Liver (tissue), 3 donors: ENCODE data around the gene UBTF.

ENCODE experiments used
- EGR1 ChIP-seq, 2 donors: IDR thresholded peaks; 2 replicates each; pipeline ENCODE4 v1.6.1; 2016 to 2018; ENCODE audit warnings: antibody characterized with exemption in 2 of 2, low read depth in 2 of 2
- FOXA2 ChIP-seq: IDR thresholded peaks from 2 replicates; pipeline ENCODE4 v1.6.1; 2016; ENCODE audit warnings: antibody characterized with exemption
- GABPA ChIP-seq, 2 donors: IDR thresholded peaks in 1 of 2; conservative IDR thresholded peaks in 1 of 2; 2 replicates each; pipeline ENCODE4 v1.6.1; 2016; ENCODE audit warnings: antibody characterized with exemption in 2 of 2, mild to moderate bottlenecking in 1 of 2, moderate library complexity in 1 of 2
- JUND ChIP-seq, 2 donors: IDR thresholded peaks; 2 replicates each; pipeline ENCODE4 v1.6.1; 2016; ENCODE audit warnings: antibody characterized with exemption in 2 of 2
- RAD21 ChIP-seq, 2 donors: IDR thresholded peaks; 2 replicates each; pipeline ENCODE4 v1.6.1; 2016; ENCODE audit warnings: antibody characterized with exemption in 2 of 2, mild to moderate bottlenecking in 2 of 2
- RXRA ChIP-seq, 2 donors: IDR thresholded peaks; 2 replicates each; pipeline ENCODE4 v1.6.1; 2017 to 2018; ENCODE audit warnings: antibody characterized with exemption in 2 of 2, mild to moderate bottlenecking in 1 of 2
- SP1 ChIP-seq: IDR thresholded peaks from 2 replicates; pipeline ENCODE4 v1.6.1; 2018; ENCODE audit warnings: antibody characterized with exemption, mild to moderate bottlenecking
- TAF1 ChIP-seq: conservative IDR thresholded peaks from 2 replicates; pipeline ENCODE4 v1.6.1; 2016; ENCODE audit warnings: antibody characterized with exemption, mild to moderate bottlenecking
- TF ChIP-seq, protein P1 (sequence below): fragments of 150-350 bp; IDR thresholded peaks from 2 replicates; pipeline ENCODE4 v1.5.1; 2017; ENCODE audit warnings: improper control_type of control experiment, low read depth, low read length; ENCODE audit not compliant: missing input control
- TF ChIP-seq, protein P2 (sequence below): IDR thresholded peaks from 2 replicates; pipeline ENCODE4 v1.6.1; 2016; ENCODE audit warnings: antibody characterized with exemption, mild to moderate bottlenecking
- TF ChIP-seq, protein P3 (sequence below): IDR thresholded peaks from 2 replicates; pipeline ENCODE4 v1.6.1; 2016; ENCODE audit warnings: antibody characterized with exemption
- TF ChIP-seq, protein P4 (sequence below): IDR thresholded peaks from 2 replicates; pipeline ENCODE4 v1.6.1; 2016; ENCODE audit warnings: antibody characterized with exemption
- donor health status: healthy.
- donor health status: healthy.

DNA sequence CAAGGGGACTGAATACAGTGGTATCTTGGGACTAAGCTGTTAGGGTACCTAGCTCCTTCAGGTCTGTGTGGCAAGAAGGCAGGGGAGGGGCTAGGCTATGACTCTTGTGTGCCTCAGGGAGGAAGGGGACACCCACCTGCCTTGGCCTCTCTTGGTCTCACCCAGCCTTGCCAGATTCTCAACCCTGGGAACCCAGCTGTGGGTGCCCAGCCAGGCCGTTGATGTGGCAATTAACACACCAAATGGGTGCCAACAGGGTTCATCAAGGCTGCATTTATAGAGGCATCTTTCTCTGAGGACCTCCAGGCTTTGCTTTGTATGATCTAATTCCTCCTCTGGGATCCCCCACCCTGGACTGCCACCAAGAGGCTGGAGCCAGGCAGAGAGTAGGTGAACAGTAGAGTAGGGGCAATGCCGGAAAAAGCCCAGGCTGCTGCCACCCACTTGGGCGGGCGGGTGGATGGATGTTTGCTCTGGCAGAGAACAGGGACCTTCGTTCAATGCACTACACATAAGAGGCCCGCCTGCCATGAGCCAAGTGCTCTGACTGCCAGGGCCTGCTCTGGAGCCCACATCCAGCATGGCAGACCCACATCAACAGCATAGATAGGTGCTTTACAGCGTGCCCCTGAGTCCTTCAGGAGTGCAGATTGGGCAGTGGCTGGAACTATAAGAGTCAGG, 52.2 kb downstream of the UBTF start:
- TF ChIP-seq, protein P1, sequence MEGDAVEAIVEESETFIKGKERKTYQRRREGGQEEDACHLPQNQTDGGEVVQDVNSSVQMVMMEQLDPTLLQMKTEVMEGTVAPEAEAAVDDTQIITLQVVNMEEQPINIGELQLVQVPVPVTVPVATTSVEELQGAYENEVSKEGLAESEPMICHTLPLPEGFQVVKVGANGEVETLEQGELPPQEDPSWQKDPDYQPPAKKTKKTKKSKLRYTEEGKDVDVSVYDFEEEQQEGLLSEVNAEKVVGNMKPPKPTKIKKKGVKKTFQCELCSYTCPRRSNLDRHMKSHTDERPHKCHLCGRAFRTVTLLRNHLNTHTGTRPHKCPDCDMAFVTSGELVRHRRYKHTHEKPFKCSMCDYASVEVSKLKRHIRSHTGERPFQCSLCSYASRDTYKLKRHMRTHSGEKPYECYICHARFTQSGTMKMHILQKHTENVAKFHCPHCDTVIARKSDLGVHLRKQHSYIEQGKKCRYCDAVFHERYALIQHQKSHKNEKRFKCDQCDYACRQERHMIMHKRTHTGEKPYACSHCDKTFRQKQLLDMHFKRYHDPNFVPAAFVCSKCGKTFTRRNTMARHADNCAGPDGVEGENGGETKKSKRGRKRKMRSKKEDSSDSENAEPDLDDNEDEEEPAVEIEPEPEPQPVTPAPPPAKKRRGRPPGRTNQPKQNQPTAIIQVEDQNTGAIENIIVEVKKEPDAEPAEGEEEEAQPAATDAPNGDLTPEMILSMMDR = no peak
- TF ChIP-seq SP1 = no peak
- TF ChIP-seq JUND (IDR thresholded peaks at IDR 0.05) = no peak
- no peak for TF ChIP-seq FOXA2
- TF ChIP-seq EGR1 (IDR thresholded peaks at IDR 0.05; ENCODE audit: low read depth in 2 of 2) = no peak
- no peak for TF ChIP-seq TAF1
- TF ChIP-seq, protein P2, sequence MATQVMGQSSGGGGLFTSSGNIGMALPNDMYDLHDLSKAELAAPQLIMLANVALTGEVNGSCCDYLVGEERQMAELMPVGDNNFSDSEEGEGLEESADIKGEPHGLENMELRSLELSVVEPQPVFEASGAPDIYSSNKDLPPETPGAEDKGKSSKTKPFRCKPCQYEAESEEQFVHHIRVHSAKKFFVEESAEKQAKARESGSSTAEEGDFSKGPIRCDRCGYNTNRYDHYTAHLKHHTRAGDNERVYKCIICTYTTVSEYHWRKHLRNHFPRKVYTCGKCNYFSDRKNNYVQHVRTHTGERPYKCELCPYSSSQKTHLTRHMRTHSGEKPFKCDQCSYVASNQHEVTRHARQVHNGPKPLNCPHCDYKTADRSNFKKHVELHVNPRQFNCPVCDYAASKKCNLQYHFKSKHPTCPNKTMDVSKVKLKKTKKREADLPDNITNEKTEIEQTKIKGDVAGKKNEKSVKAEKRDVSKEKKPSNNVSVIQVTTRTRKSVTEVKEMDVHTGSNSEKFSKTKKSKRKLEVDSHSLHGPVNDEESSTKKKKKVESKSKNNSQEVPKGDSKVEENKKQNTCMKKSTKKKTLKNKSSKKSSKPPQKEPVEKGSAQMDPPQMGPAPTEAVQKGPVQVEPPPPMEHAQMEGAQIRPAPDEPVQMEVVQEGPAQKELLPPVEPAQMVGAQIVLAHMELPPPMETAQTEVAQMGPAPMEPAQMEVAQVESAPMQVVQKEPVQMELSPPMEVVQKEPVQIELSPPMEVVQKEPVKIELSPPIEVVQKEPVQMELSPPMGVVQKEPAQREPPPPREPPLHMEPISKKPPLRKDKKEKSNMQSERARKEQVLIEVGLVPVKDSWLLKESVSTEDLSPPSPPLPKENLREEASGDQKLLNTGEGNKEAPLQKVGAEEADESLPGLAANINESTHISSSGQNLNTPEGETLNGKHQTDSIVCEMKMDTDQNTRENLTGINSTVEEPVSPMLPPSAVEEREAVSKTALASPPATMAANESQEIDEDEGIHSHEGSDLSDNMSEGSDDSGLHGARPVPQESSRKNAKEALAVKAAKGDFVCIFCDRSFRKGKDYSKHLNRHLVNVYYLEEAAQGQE = no peak
- TF ChIP-seq GABPA (IDR thresholded peaks at IDR 0.05 in 1 of 2, conservative IDR thresholded peaks at IDR 0.05 in 1 of 2) = no peak
- TF ChIP-seq RXRA (IDR thresholded peaks at IDR 0.05) = no peak
- TF ChIP-seq, protein P3, sequence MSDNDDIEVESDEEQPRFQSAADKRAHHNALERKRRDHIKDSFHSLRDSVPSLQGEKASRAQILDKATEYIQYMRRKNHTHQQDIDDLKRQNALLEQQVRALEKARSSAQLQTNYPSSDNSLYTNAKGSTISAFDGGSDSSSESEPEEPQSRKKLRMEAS = no peak
- TF ChIP-seq RAD21 (IDR thresholded peaks at IDR 0.05) = no peak
- TF ChIP-seq, protein P4, sequence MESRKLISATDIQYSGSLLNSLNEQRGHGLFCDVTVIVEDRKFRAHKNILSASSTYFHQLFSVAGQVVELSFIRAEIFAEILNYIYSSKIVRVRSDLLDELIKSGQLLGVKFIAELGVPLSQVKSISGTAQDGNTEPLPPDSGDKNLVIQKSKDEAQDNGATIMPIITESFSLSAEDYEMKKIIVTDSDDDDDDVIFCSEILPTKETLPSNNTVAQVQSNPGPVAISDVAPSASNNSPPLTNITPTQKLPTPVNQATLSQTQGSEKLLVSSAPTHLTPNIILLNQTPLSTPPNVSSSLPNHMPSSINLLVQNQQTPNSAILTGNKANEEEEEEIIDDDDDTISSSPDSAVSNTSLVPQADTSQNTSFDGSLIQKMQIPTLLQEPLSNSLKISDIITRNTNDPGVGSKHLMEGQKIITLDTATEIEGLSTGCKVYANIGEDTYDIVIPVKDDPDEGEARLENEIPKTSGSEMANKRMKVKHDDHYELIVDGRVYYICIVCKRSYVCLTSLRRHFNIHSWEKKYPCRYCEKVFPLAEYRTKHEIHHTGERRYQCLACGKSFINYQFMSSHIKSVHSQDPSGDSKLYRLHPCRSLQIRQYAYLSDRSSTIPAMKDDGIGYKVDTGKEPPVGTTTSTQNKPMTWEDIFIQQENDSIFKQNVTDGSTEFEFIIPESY = no peak
